Keratinocyte (primary cell): ENCODE measurements around the gene SMG9. TPM values are rescaled to one million over a fixed set of nuclear protein-coding genes. Genes with fewer than 3 reads are reported as not detected.

Experiments
- DNase-seq: peaks from one replicate; pipeline ENCODE4 v3.0.0-alpha.2; 2011; ENCODE audit warnings: low read depth, missing footprints, low spot score
- FAIRE-seq: peaks from 2 replicates; lab custom pipeline; 2011; peaks lifted over from hg19 to GRCh38; lab: Jason Lieb, UNC
- H2AFZ ChIP-seq: 2 replicates; pipeline ENCODE4 v1.6.0; 2012; ENCODE audit warnings: low read length, control low read depth, inconsistent platforms; ENCODE audit not compliant: control insufficient read depth
- H3K27ac ChIP-seq: 2 replicates; pipeline ENCODE4 v1.5.1; 2011; ENCODE audit warnings: low read length; ENCODE audit not compliant: control insufficient read depth, insufficient read depth
- H3K27me3 ChIP-seq: 3 replicates; pipeline ENCODE4 v1.6.0; 2011; ENCODE audit warnings: low read length; ENCODE audit not compliant: control insufficient read depth, insufficient read depth; ENCODE audit errors: extremely low read depth
- H3K36me3 ChIP-seq, 2 experiments: 2 replicates in 1 of 2; 3 replicates in 1 of 2; pipeline ENCODE4 v1.5.1; 2011; ENCODE audit warnings: low read length in 2 of 2, mild to moderate bottlenecking in 1 of 2; ENCODE audit not compliant: control insufficient read depth in 2 of 2, insufficient read depth in 2 of 2; ENCODE audit errors: extremely low read depth in 1 of 2
- H3K4me1 ChIP-seq: 3 replicates; pipeline ENCODE4 v1.5.1; 2011; ENCODE audit warnings: low read length; ENCODE audit not compliant: control insufficient read depth, insufficient read depth; ENCODE audit errors: extremely low read depth
- H3K4me2 ChIP-seq: 3 replicates; pipeline ENCODE4 v1.6.0; 2011; ENCODE audit warnings: low read depth, low read length; ENCODE audit not compliant: control insufficient read depth, insufficient read depth; ENCODE audit errors: extremely low read depth
- H3K4me3 ChIP-seq, 3 experiments: fragments of 200-600 bp in 1 of 3; sonication (generic) in 1 of 3; 2 replicates in 2 of 3; 3 replicates in 1 of 3; pipeline ENCODE4 v1.5.1; 2011 to 2016; ENCODE audit warnings: low read length in 3 of 3, mild to moderate bottlenecking in 3 of 3, control low read depth in 2 of 3, inconsistent platforms in 1 of 3, low read depth in 1 of 3, mixed read lengths in 1 of 3, mixed run types in 1 of 3, moderate library complexity in 1 of 3; ENCODE audit not compliant: control insufficient read depth in 2 of 3, insufficient read depth in 2 of 3; ENCODE audit errors: extremely low read depth in 1 of 3
- H3K79me2 ChIP-seq: 2 replicates; pipeline ENCODE4 v1.6.0; 2012; ENCODE audit warnings: low read length; ENCODE audit not compliant: control insufficient read depth, insufficient read depth
- H3K9ac ChIP-seq: 3 replicates; pipeline ENCODE4 v1.6.0; 2011; ENCODE audit warnings: low read length; ENCODE audit not compliant: control insufficient read depth, insufficient read depth; ENCODE audit errors: extremely low read depth
- H3K9me1 ChIP-seq: 3 replicates; pipeline ENCODE4 v1.6.0; 2011; ENCODE audit warnings: low read length; ENCODE audit not compliant: control insufficient read depth, insufficient read depth; ENCODE audit errors: extremely low read depth
- H3K9me3 ChIP-seq: 2 replicates; pipeline ENCODE4 v1.5.1; 2012; ENCODE audit warnings: low read depth, low read length; ENCODE audit not compliant: control insufficient read depth
- H4K20me1 ChIP-seq: 3 replicates; pipeline ENCODE4 v1.6.0; 2011; ENCODE audit warnings: low read length; ENCODE audit not compliant: control insufficient read depth, insufficient read depth; ENCODE audit errors: extremely low read depth
- EZH2 ChIP-seq: IDR thresholded peaks from one replicate; pipeline ENCODE4 v1.6.1; 2012; ENCODE audit warnings: inconsistent platforms, mild to moderate bottlenecking, low read length, moderate library complexity
- dilution Hi-C: fragments of 300-500 bp; cut with MboI; formaldehyde crosslinking; loops from one replicate; pipeline ENCODE4 v1.7.0; 2020; ENCODE audit warnings: low sequenced_read_pairs; ENCODE audit not compliant: extremely low pct_ligation_motif_present
- polyA plus RNA-seq, 5 experiments: library from polyadenylated mRNA; depleted of rRNA in 3 of 5; stranded (reverse) in 3 of 5; stranded (forward) in 1 of 5; unstranded in 1 of 5; fragments of >200 nt; gene quantifications; 1 replicate in 1 of 5; 2 replicates in 3 of 5; 3 replicates in 1 of 5; pipeline versions ENCODE4 v1.2.1 to v1.2.3, GENCODE V29; 2011 to 2012; ENCODE audit warnings: missing spikeins in 2 of 5, low read depth in 1 of 5, low replicate concordance in 1 of 5
- TF ChIP-seq, protein P1 (sequence below), 3 experiments: IDR thresholded peaks in 1 of 3; conservative IDR thresholded peaks in 1 of 3; optimal IDR thresholded peaks in 1 of 3; 2 replicates in 2 of 3; 3 replicates in 1 of 3; pipeline versions ENCODE3 to v1.5.1; 2011; ENCODE audit warnings: low read length in 3 of 3, mild to moderate bottlenecking in 3 of 3, moderate library complexity in 2 of 3, control low read depth in 1 of 3, inconsistent platforms in 1 of 3; ENCODE audit not compliant: insufficient read depth in 2 of 3; ENCODE audit errors: extremely low read depth in 1 of 3

SMG9 gene
- polyA plus RNA-seq, 1 donor (not counting 4 experiments of a cell fraction or from before 2014, with no cell fraction given), result 15.6 TPM

DNA sequence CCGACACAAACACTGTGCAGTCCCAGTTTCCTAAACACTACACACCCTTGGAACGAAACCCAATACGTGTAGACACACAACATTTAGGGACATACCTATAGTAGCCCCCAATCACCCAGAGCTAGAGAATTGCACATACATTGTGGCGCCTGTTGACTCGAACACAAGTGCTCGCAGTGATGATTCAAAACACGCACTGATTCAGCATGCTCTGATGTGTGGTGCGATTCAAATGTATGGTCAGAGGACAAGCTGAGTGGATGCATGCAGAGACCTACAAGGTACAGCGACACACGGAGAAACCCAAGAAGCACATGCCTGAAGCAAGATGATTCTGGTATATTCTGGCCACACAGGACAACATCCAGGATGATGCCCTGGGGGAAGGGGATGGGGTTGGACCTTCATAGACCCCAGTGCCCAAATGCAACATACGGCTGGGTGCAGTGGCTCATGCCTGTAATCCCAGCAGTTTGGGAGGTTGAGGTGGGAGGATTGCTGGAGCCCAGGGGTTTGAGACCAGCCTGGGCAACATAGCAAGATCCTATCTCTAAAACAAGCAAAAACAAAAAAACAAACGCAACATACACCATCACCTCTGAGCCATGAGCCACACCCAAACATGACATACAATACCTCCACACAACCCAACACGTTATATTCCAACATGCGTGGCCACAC is 27.0 kb upstream of the SMG9 start:
- Histone ChIP-seq H3K4me3 (peak overlapping the region in 1 of 3 experiments; percentile 71), H3K79me2 (peaks cover 3% of the 10 kb centered on the region), H3K9me3 (no peaks in the 10 kb centered on the region), H3K27me3 (no peaks in the 10 kb centered on the region), H3K36me3 (no peaks in the 10 kb centered on the region), H3K9me1 (no peaks in the 10 kb centered on the region), H4K20me1 (no peaks in the 10 kb centered on the region), H3K27ac (peak overlapping the region; percentile 68), H3K9ac (peak overlapping the region; percentile 65), H2AFZ (no peak overlapping the region), H3K4me2 (peak overlapping the region; percentile 65), H3K4me1 (peaks cover 63% of the 10 kb centered on the region)
- TF ChIP-seq, protein P1, sequence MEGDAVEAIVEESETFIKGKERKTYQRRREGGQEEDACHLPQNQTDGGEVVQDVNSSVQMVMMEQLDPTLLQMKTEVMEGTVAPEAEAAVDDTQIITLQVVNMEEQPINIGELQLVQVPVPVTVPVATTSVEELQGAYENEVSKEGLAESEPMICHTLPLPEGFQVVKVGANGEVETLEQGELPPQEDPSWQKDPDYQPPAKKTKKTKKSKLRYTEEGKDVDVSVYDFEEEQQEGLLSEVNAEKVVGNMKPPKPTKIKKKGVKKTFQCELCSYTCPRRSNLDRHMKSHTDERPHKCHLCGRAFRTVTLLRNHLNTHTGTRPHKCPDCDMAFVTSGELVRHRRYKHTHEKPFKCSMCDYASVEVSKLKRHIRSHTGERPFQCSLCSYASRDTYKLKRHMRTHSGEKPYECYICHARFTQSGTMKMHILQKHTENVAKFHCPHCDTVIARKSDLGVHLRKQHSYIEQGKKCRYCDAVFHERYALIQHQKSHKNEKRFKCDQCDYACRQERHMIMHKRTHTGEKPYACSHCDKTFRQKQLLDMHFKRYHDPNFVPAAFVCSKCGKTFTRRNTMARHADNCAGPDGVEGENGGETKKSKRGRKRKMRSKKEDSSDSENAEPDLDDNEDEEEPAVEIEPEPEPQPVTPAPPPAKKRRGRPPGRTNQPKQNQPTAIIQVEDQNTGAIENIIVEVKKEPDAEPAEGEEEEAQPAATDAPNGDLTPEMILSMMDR (optimal IDR thresholded peaks at IDR 0.05 in 1 of 3, IDR thresholded peaks at IDR 0.05 in 1 of 3, conservative IDR thresholded peaks at IDR 0.05 in 1 of 3; ENCODE audit: extremely low read depth in 1 of 3, insufficient read depth in 2 of 3, low read length in 3 of 3), result no peak
- TF ChIP-seq EZH2, result no peak
- no peak for FAIRE-seq
- dilution Hi-C loops, result no loop called here
- DNase-seq, result no peak

DNA sequence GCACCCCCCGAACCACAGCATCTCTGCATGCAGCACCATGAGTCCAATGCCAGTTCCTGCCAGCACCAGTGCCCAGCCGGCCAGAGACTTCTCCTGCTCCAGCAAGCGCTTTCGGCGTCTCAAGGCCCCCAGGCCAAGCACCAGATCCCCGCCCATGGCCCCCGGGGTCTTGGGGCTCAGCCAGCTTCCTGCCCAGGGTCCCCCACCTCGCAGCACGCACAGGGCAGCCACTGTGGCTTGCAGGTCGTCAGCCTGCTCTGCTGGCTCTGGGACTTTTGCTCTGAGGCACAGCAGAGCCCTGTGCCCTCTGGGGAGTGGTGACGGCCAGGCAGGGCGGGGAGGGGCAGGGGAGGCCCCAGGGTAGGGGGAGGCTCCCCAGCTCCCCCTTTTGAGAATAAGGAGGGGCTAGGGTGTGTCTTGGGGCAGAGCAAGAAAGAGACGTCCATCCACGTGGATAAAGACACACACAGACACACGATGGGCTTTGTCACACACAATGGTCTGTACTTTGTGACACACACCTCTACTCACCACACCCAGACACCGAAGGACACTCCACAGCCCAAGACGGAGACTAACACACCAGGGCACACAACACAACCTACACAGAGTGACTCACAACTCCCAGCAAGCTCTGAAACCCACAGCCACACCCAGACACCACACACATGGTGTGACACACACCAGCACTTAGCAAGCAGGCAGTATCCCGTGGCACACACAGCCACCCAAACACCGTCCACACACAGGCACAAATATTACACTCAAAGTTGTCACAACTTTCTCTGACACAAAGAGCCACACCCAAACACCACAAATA is 26.2 kb upstream of the SMG9 start, which contains the start of gene KCNN4:
KCNN4 (minus strand) TSS at position 268 of the 820 bp plus-strand sequence; CDS start at position 156, 112 bp downstream.
- dilution Hi-C loops, result no loop called here
- H3K9me3 ChIP-seq, result no peaks in the 10 kb centered on the region
- H4K20me1 ChIP-seq, result no peaks in the 10 kb centered on the region
- H3K79me2 ChIP-seq, result peaks cover 3% of the 10 kb centered on the region
- peak within 1 kb of the TSS; percentile 31 to 71 (median 37) for H3K4me3 ChIP-seq
- H3K9me1 ChIP-seq, result no peaks in the 10 kb centered on the region
- peak; percentile 56 for FAIRE-seq
- H3K27ac ChIP-seq, result peak within 1 kb of the TSS; percentile 68
- peaks cover 68% of the 10 kb centered on the region for H3K4me1 ChIP-seq
- H3K36me3 ChIP-seq, result no peaks in the 10 kb centered on the region
- no peaks in the 10 kb centered on the region for H3K27me3 ChIP-seq
- peak within 1 kb of the TSS; percentile 65 for H3K9ac ChIP-seq
- peak; percentile 98 for DNase-seq
- H3K4me2 ChIP-seq, result peak within 1 kb of the TSS; percentile 65
- no peak for TF ChIP-seq EZH2
- TF ChIP-seq, protein P1 (optimal IDR thresholded peaks at IDR 0.05 in 1 of 3, IDR thresholded peaks at IDR 0.05 in 1 of 3, conservative IDR thresholded peaks at IDR 0.05 in 1 of 3; ENCODE audit: extremely low read depth in 1 of 3, insufficient read depth in 2 of 3, low read length in 3 of 3), result no peak
- peak within 1 kb of the TSS; percentile 61 for H2AFZ ChIP-seq
